HEK293T (cell line): ENCODE results near the gene ZIC1.

Experiments used
- BHLHE40 ChIP-seq: fragments of 450-650 bp; IDR thresholded peaks from 2 replicates; pipeline ENCODE4 v1.6.1; 2016; ENCODE audit warnings: mild to moderate bottlenecking, moderate library complexity, borderline replicate concordance
- CTBP1 ChIP-seq: fragments of 450-650 bp; IDR thresholded peaks from 2 replicates; pipeline ENCODE4 v1.6.1; 2016; ENCODE audit warnings: borderline replicate concordance
- ELF4 ChIP-seq: fragments of 450-650 bp; IDR thresholded peaks from 2 replicates; pipeline ENCODE4 v1.6.1; 2017; ENCODE audit warnings: antibody characterized with exemption
- FOXA1 ChIP-seq: fragments of 450-650 bp; IDR thresholded peaks from 2 replicates; pipeline ENCODE4 v1.6.1; 2016; ENCODE audit warnings: mild to moderate bottlenecking
- FOXK2 ChIP-seq: fragments of 450-650 bp; IDR thresholded peaks from 2 replicates; pipeline ENCODE4 v1.6.1; 2016; ENCODE audit warnings: mild to moderate bottlenecking
- FOXM1 ChIP-seq: fragments of 450-650 bp; IDR thresholded peaks from 2 replicates; pipeline ENCODE4 v1.6.1; 2017; ENCODE audit warnings: mild to moderate bottlenecking, borderline replicate concordance
- HDGF ChIP-seq: fragments of 450-650 bp; IDR thresholded peaks from 2 replicates; pipeline ENCODE4 v1.6.1; 2017; ENCODE audit warnings: antibody characterized with exemption, borderline replicate concordance
- NFRKB ChIP-seq: fragments of 450-650 bp; IDR thresholded peaks from 2 replicates; pipeline ENCODE4 v1.6.1; 2016; ENCODE audit warnings: mild to moderate bottlenecking, moderate library complexity
- SP1 ChIP-seq: fragments of 450-650 bp; IDR thresholded peaks from 2 replicates; pipeline ENCODE4 v1.6.1; 2017
- SUZ12 ChIP-seq: fragments of 450-650 bp; IDR thresholded peaks from 2 replicates; pipeline ENCODE4 v1.6.1; 2016; ENCODE audit warnings: mild to moderate bottlenecking
- TARDBP ChIP-seq: fragments of 450-650 bp; IDR thresholded peaks from 2 replicates; pipeline ENCODE4 v1.6.1; 2016

DNA sequence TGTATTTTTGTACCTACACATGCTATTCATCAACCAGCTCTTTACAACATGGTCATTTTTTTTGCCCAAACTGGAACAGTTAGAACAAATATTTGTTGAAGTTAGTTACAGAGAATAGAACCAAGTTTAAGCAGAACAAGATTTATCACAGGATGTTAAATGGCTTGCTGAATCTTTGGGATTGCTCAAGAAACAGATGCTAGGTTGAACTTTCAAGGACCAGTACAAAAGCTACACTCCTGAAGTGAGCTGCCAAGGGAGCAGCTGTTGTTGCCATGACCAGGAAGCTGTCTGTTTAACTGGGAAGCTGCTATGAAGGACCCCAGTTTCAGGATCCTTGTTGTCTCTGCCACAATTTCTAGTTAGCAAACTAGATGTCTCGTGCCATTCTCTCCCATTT lies 53.7 kb downstream of the ZIC1 start:
- TF ChIP-seq FOXM1 (no peak), ELF4 (no peak), FOXK2 (no peak), TARDBP (no peak), CTBP1 (no peak), FOXA1 (no peak), SUZ12 (no peak), BHLHE40 (no peak), NFRKB (no peak), SP1 (no peak), HDGF (no peak)
